C4-2B (cell line): ENCODE measurements around the gene TYW1.
"Not testable (repeated sequence)": the region's sequence is repeated elsewhere in the genome, so short reads cannot be mapped to it uniquely, and the experiment has no call there.

Experiments
- ZFX ChIP-seq: fragments of 450-650 bp; IDR thresholded peaks from 2 replicates; pipeline ENCODE4 v1.6.1; 2017
- TF ChIP-seq, protein P1 (sequence below): fragments of 450-650 bp; conservative IDR thresholded peaks from 2 replicates; pipeline ENCODE4 v1.5.1; 2017; ENCODE audit warnings: mild to moderate bottlenecking

GRCh38 chr7:67076120-67076519, 79.5 kb downstream of the TYW1 start:
- TF ChIP-seq, protein P1, sequence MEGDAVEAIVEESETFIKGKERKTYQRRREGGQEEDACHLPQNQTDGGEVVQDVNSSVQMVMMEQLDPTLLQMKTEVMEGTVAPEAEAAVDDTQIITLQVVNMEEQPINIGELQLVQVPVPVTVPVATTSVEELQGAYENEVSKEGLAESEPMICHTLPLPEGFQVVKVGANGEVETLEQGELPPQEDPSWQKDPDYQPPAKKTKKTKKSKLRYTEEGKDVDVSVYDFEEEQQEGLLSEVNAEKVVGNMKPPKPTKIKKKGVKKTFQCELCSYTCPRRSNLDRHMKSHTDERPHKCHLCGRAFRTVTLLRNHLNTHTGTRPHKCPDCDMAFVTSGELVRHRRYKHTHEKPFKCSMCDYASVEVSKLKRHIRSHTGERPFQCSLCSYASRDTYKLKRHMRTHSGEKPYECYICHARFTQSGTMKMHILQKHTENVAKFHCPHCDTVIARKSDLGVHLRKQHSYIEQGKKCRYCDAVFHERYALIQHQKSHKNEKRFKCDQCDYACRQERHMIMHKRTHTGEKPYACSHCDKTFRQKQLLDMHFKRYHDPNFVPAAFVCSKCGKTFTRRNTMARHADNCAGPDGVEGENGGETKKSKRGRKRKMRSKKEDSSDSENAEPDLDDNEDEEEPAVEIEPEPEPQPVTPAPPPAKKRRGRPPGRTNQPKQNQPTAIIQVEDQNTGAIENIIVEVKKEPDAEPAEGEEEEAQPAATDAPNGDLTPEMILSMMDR, result not testable (repeated sequence)
- TF ChIP-seq ZFX, result not testable (repeated sequence)
